Adrenal gland (tissue), 12 donors: ENCODE results near the gene RAPH1. TPM values are rescaled to one million over a fixed set of nuclear protein-coding genes. Genes with fewer than 3 reads are reported as not detected.

Experiments used
- DNase-seq, 7 donors: peaks; one replicate each; pipeline ENCODE4 v3.0.0-alpha.2; 2019 to 2020
- H3K27ac ChIP-seq, 5 donors: fragments of 200-600 bp; sonication (generic) in 4 of 5; 1 replicate in 3 of 5; 2 replicates in 2 of 5; pipeline versions ENCODE4 v1.5.1 to v1.8.0; 2016 to 2020; ENCODE audit warnings: mild to moderate bottlenecking in 1 of 5
- H3K27me3 ChIP-seq: fragments of 200-600 bp; 2 replicates; pipeline ENCODE4 v1.8.0; 2021
- H3K36me3 ChIP-seq, 2 donors: fragments of 200-600 bp; replicated peaks in 1 of 2; 1 replicate in 1 of 2; 2 replicates in 1 of 2; pipeline versions ENCODE4 v1.5.1 to v1.8.0; 2018 to 2022
- H3K4me1 ChIP-seq, 2 donors: fragments of 200-600 bp; replicated peaks in 1 of 2; 1 replicate in 1 of 2; 2 replicates in 1 of 2; pipeline versions ENCODE4 v1.5.1 to v1.8.0; 2018 to 2021
- H3K4me3 ChIP-seq, 4 donors: fragments of 200-600 bp; sonication (generic) in 3 of 4; one replicate each; pipeline ENCODE4 v1.5.1; 2016 to 2018
- H3K9me3 ChIP-seq, 3 donors: fragments of 200-600 bp; sonication (generic) in 1 of 3; replicated peaks in 1 of 3; 1 replicate in 2 of 3; 2 replicates in 1 of 3; pipeline versions ENCODE4 v1.5.1 to v1.8.0; 2016 to 2021
- CTCF ChIP-seq, 6 experiments: fragments of 450-650 bp in 4 of 6; fragments of 200-600 bp in 2 of 6; sonication (generic) in 1 of 6; IDR thresholded peaks; 1 replicate in 5 of 6; 2 replicates in 1 of 6; pipeline versions ENCODE4 v1.5.1 to v1.8.0; 2016 to 2021; ENCODE audit warnings: antibody characterized with exemption in 6 of 6, mild to moderate bottlenecking in 2 of 6, moderate library complexity in 1 of 6
- POLR2A ChIP-seq, 2 donors: fragments of 450-650 bp; IDR thresholded peaks; one replicate each; pipeline ENCODE4 v1.6.1; 2017; ENCODE audit warnings: antibody characterized with exemption in 2 of 2, mild to moderate bottlenecking in 2 of 2, moderate library complexity in 1 of 2
- WGBS, 4 donors: extraction: QIAGEN DNeasy Blood & Tissue Kit in 2 of 4; methylation state at CpG; one replicate each; pipeline versions ENCODE4 v1.1.5 to v1.1.7; 2013 to 2017; 5-methylcytosine and 5-hydroxymethylcytosine counted together
- intact Hi-C, 2 donors: fragments of 100-400 bp; cut with DNase I; formaldehyde crosslinking; loops; one replicate each; pipeline versions ENCODE4 v1.14.1 to v1.15.0; 2022 to 2023
- polyA plus RNA-seq, 3 donors: library from polyadenylated mRNA; stranded (reverse); fragments of 200-250 nt in 2 of 3; fragments of 350-450 nt in 1 of 3; fragmentation: Illumina TruSeq in 1 of 3; extraction: RNeasy Lipid Tissue Mini Kit (QIAGEN cat#74804) in 1 of 3; gene quantifications; one replicate each; pipeline ENCODE4 v1.2.3, GENCODE V29; 2013 to 2014
- total RNA-seq, 9 donors: library from RNA; depleted of rRNA in 4 of 9; stranded (reverse); fragments of >200 nt in 4 of 9; fragments of 120-200 nt in 1 of 9; fragmentation: NEBNext Ultra II Directional in 1 of 9; extraction: Animal tissue kit (Norgen Biotek cat#: 25700) in 1 of 9; gene quantifications; one replicate each; pipeline versions ENCODE4 v1.1.0 to v1.2.4, GENCODE V29; 2013 to 2023
- donor health status: healthy with polysubstance abuse.
- donor health status: Bipolar disorder and iron deficiency.
- donor health status: DM: yes; HTN: yes; CAD: no.
- donor health status: DM: no; HTN: no; CAD: no.
- donor health status: DM: no; HTN: no; CAD: no.
- donor health status: DM: yes; HTN: yes; CAD: no.

RAPH1 gene
- total and polyA plus RNA-seq, 12 donors, result 4.2 to 72.5 (median 27.3) TPM

- H3K27ac ChIP-seq, result peak overlapping the region in 2 of 5 donors; percentile 0 to 11
- WGBS, 4 donors, result 58 to 61% (median 59%) methylated on average over 4 of the region's 4 CpGs
These were observed 36.9 kb downstream of the RAPH1 start for GRCh38 chr2:203498161-203498560.

GRCh38 chr2:203492965-203493364, 42.1 kb downstream of the RAPH1 start:
- no peaks in the 10 kb centered on the region for H3K9me3 ChIP-seq
- H3K4me1 ChIP-seq, result peaks cover 6 to 23% of the 10 kb centered on the region in 2 donors
- peaks cover 0 to 29% of the 10 kb centered on the region in 2 donors for H3K36me3 ChIP-seq
- 75 to 89% (median 80%) methylated on average over 2 of the region's 2 CpGs for WGBS, 4 donors
- no peak overlapping the region for H3K4me3 ChIP-seq
- no peak for TF ChIP-seq CTCF (IDR thresholded peaks at IDR 0.05)
- no peak for TF ChIP-seq POLR2A (IDR thresholded peaks at IDR 0.05)
- H3K27me3 ChIP-seq, result no peaks in the 10 kb centered on the region
- intact Hi-C loops, result no loop called here
- no peak for DNase-seq
- H3K27ac ChIP-seq, result no peak overlapping the region

More at GRCh38 chr2:203498161-203498560, 36.9 kb downstream of the RAPH1 start:
- H3K4me1 ChIP-seq, result peaks cover 0 to 16% of the 10 kb centered on the region in 2 donors
- no peaks in the 10 kb centered on the region for H3K27me3 ChIP-seq
- no peaks in the 10 kb centered on the region for H3K9me3 ChIP-seq
- DNase-seq, result no peak
- TF ChIP-seq CTCF (IDR thresholded peaks at IDR 0.05) (no peak), POLR2A (IDR thresholded peaks at IDR 0.05) (no peak)
- H3K36me3 ChIP-seq, result no peaks in the 10 kb centered on the region
- no peak overlapping the region for H3K4me3 ChIP-seq
- intact Hi-C loops, result no loop called here

DNA sequence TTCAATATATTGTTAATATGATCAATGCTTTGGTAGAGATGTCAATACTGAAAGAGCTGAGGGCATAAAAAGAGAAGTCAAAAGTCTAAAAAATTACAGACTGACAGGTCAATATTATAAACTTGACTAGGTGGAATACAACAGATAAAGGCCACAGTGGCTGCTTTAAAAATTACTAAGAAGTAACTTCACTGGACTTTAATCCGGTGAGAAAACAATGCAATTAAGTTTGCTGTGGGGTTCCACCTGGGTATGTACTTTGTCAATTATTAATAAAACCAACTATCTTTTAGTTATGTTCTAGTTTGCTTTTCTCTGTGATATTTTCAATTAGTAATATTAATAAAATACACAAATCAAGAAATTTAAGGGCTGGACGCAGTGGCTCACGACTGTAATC, 44.7 kb downstream of the RAPH1 start:
- no peak overlapping the region for H3K4me3 ChIP-seq
- peaks cover 0 to 29% of the 10 kb centered on the region in 2 donors for H3K36me3 ChIP-seq
- H3K27ac ChIP-seq, result no peak overlapping the region
- no peak for TF ChIP-seq POLR2A (IDR thresholded peaks at IDR 0.05)
- TF ChIP-seq CTCF (IDR thresholded peaks at IDR 0.05), result no peak
- WGBS, 4 donors, result 92 to 97% (median 96%) methylated on average over 3 of the region's 3 CpGs
- H3K27me3 ChIP-seq, result no peaks in the 10 kb centered on the region
- intact Hi-C loops, result no loop called here
- no peaks in the 10 kb centered on the region for H3K9me3 ChIP-seq
- DNase-seq, result no peak
- H3K4me1 ChIP-seq, result peaks cover 6 to 10% of the 10 kb centered on the region in 2 donors

- H3K27me3 ChIP-seq, result no peaks in the 10 kb centered on the region
- peaks cover 6 to 7% of the 10 kb centered on the region in 2 donors for H3K4me1 ChIP-seq
- no peak overlapping the region for H3K27ac ChIP-seq
- intact Hi-C loops, result no loop called here
- no peaks in the 10 kb centered on the region for H3K9me3 ChIP-seq
- H3K36me3 ChIP-seq, result peaks cover 0 to 34% of the 10 kb centered on the region in 2 donors
- WGBS, 4 donors, result 92 to 97% (median 95%) methylated on average over 6 of the region's 6 CpGs
- H3K4me3 ChIP-seq, result no peak overlapping the region
- no peak for DNase-seq
- no peak for TF ChIP-seq POLR2A (IDR thresholded peaks at IDR 0.05)
- TF ChIP-seq CTCF (IDR thresholded peaks at IDR 0.05), result no peak
These were observed 45.6 kb downstream of the RAPH1 start for GRCh38 chr2:203489531-203489930.
